HepG2 (cell line): Measurements from ENCODE around the gene VCP. TPM values are rescaled to one million over a fixed set of nuclear protein-coding genes. Genes with fewer than 3 reads are reported as not detected.
A peak's percentile ranks its signal among the peaks of the same experiment; 100 is the strongest.

Experiments used
- CHD2 ChIP-seq: IDR thresholded peaks from 2 replicates; pipeline ENCODE4 v1.6.1; 2011; ENCODE audit warnings: low read depth, low read length, improper control_type of control experiment
- GABPB1 ChIP-seq: IDR thresholded peaks from 2 replicates; pipeline ENCODE4 v1.6.1; 2016; ENCODE audit warnings: mild to moderate bottlenecking, missing genetic modification reagents, moderate library complexity, missing compliant biosample characterization
- GATA4 ChIP-seq: sonication (generic); IDR thresholded peaks from 2 replicates; pipeline ENCODE4 v1.6.1; 2016; ENCODE audit warnings: antibody characterized with exemption, low read depth, borderline replicate concordance
- GPN1 ChIP-seq: sonication (generic); formaldehyde crosslinking; IDR thresholded peaks from 2 replicates; pipeline ENCODE4 v1.5.1; 2020; ENCODE audit warnings: missing genetic modification reagents, borderline replicate concordance
- ISL2 ChIP-seq: sonication (generic); formaldehyde crosslinking; IDR thresholded peaks from 2 replicates; pipeline ENCODE4 v1.5.0; 2020; ENCODE audit warnings: missing genetic modification reagents
- LCORL ChIP-seq, 2 experiments: fragments of 450-650 bp in 1 of 2; sonication (generic) in 1 of 2; formaldehyde crosslinking in 1 of 2; IDR thresholded peaks; 2 replicates each; pipeline versions ENCODE4 v1.5.0 to v1.6.1; 2017 to 2020; ENCODE audit warnings: antibody characterized with exemption in 1 of 2, missing genetic modification reagents in 1 of 2
- PLRG1 ChIP-seq: fragments of 450-650 bp; conservative IDR thresholded peaks from 2 replicates; pipeline ENCODE4 v1.6.1; 2016
- RFX1 ChIP-seq: fragments of 450-650 bp; IDR thresholded peaks from 2 replicates; pipeline ENCODE4 v1.6.1; 2017
- TBL1XR1 ChIP-seq: fragments of 150-350 bp; IDR thresholded peaks from 2 replicates; pipeline ENCODE4 v1.6.1; 2014; ENCODE audit warnings: borderline replicate concordance, low read length; ENCODE audit not compliant: partially characterized antibody
- TBX2 ChIP-seq: sonication (generic); formaldehyde crosslinking; IDR thresholded peaks from 2 replicates; pipeline ENCODE4 v1.5.0; 2020; ENCODE audit warnings: missing genetic modification reagents, mild to moderate bottlenecking, borderline replicate concordance
- TFDP1 ChIP-seq: IDR thresholded peaks from 2 replicates; pipeline ENCODE4 v1.6.1; 2016; ENCODE audit warnings: missing compliant biosample characterization, missing genetic modification reagents, borderline replicate concordance
- ZBTB1 ChIP-seq: sonication (generic); formaldehyde crosslinking; IDR thresholded peaks from 2 replicates; pipeline ENCODE4 v1.4.0; 2020; ENCODE audit warnings: missing genetic modification reagents, borderline replicate concordance
- ZNF205 ChIP-seq: IDR thresholded peaks from 2 replicates; pipeline ENCODE4 v1.6.1; 2018; ENCODE audit warnings: missing biosample characterization, missing genetic modification reagents
- ZNF256 ChIP-seq: sonication (generic); formaldehyde crosslinking; conservative IDR thresholded peaks from 2 replicates; pipeline ENCODE4 v1.4.0; 2020; ENCODE audit warnings: missing genetic modification reagents
- ZNF430 ChIP-seq: sonication (generic); formaldehyde crosslinking; IDR thresholded peaks from 2 replicates; pipeline ENCODE4 v1.9.0; 2021; ENCODE audit warnings: mild to moderate bottlenecking, missing genetic modification reagents
- ZNF782 ChIP-seq: sonication (generic); formaldehyde crosslinking; IDR thresholded peaks from 2 replicates; pipeline ENCODE4 v1.4.0; 2020; ENCODE audit warnings: missing genetic modification reagents, mild to moderate bottlenecking, borderline replicate concordance
- ZNF800 ChIP-seq: sonication (generic); formaldehyde crosslinking; IDR thresholded peaks from 2 replicates; pipeline ENCODE4 v1.4.0; 2020; ENCODE audit warnings: missing genetic modification reagents
- polyA plus RNA-seq, 8 experiments: library from polyadenylated mRNA; depleted of rRNA in 3 of 8; stranded (reverse) in 7 of 8; unstranded in 1 of 8; fragments of >200 nt; fragmentation: Illumina TruSeq in 4 of 8; extraction: Trizol in 4 of 8; gene quantifications; 2 replicates each; pipeline versions ENCODE4 v1.2.1 to v1.2.3, GENCODE V29; 2011 to 2016; ENCODE audit warnings: low read depth in 4 of 8, missing spikeins in 1 of 8, mixed read lengths in 1 of 8; ENCODE audit not compliant: insufficient read depth in 1 of 8
- total RNA-seq, 5 experiments: library from RNA; depleted of rRNA; stranded (reverse); fragments of >200 nt; fragmentation: Illumina TruSeq; extraction: Trizol; gene quantifications; 2 replicates each; pipeline ENCODE4 v1.2.3, GENCODE V29; 2016; ENCODE audit warnings: low read depth in 1 of 5
- TF ChIP-seq, protein P1 (sequence below): IDR thresholded peaks from 2 replicates; pipeline ENCODE4 v1.4.0; 2020; ENCODE audit warnings: mild to moderate bottlenecking, missing genetic modification reagents
- TF ChIP-seq, protein P2 (sequence below): sonication (generic); formaldehyde crosslinking; IDR thresholded peaks from 2 replicates; pipeline ENCODE4 v1.8.0; 2023; ENCODE audit warnings: mild to moderate bottlenecking, missing genetic modification reagents
- TF ChIP-seq, protein P3 (sequence below): sonication (generic); formaldehyde crosslinking; IDR thresholded peaks from 2 replicates; pipeline ENCODE4 v1.5.1; 2020; ENCODE audit warnings: missing genetic modification reagents, mild to moderate bottlenecking, borderline replicate concordance

VCP gene
- total and polyA plus RNA-seq, 2 of the 13 experiments (the other 11 are each of a cell fraction or from before 2014, with no cell fraction given), result 143 to 391 TPM

- TF ChIP-seq ZNF782 (peak; percentile 77; the same call in 1 of the 2 replicates), ZNF205 (CRISPR knock-in tag) (peak; percentile 54; the same call in 1 of the 2 replicates), LCORL (IDR thresholded peaks at IDR 0.05) (no peak), LCORL (CRISPR knock-in tag; IDR thresholded peaks at IDR 0.05) (peak; percentile 62; the same call in 1 of the 2 replicates), ZNF430 (CRISPR knock-in tag) (peak; percentile 30; the same call in 1 of the 2 replicates), CHD2 (no peak), TFDP1 (peak; percentile 96), ISL2 (CRISPR knock-in tag) (no peak; the same call in none of the 2 replicates), TBX2 (CRISPR knock-in tag) (peak; percentile 67), GATA4 (no peak), ZBTB1 (CRISPR knock-in tag) (no peak), GPN1 (no peak), RFX1 (no peak), PLRG1 (no peak), ZNF256 (CRISPR knock-in tag) (0 out of 2 replicates have a peak, but pooled peaks have one; percentile 53), GABPB1 (peak; percentile 92), ZNF800 (no peak), TBL1XR1 (no peak)
- TF ChIP-seq, protein P1, sequence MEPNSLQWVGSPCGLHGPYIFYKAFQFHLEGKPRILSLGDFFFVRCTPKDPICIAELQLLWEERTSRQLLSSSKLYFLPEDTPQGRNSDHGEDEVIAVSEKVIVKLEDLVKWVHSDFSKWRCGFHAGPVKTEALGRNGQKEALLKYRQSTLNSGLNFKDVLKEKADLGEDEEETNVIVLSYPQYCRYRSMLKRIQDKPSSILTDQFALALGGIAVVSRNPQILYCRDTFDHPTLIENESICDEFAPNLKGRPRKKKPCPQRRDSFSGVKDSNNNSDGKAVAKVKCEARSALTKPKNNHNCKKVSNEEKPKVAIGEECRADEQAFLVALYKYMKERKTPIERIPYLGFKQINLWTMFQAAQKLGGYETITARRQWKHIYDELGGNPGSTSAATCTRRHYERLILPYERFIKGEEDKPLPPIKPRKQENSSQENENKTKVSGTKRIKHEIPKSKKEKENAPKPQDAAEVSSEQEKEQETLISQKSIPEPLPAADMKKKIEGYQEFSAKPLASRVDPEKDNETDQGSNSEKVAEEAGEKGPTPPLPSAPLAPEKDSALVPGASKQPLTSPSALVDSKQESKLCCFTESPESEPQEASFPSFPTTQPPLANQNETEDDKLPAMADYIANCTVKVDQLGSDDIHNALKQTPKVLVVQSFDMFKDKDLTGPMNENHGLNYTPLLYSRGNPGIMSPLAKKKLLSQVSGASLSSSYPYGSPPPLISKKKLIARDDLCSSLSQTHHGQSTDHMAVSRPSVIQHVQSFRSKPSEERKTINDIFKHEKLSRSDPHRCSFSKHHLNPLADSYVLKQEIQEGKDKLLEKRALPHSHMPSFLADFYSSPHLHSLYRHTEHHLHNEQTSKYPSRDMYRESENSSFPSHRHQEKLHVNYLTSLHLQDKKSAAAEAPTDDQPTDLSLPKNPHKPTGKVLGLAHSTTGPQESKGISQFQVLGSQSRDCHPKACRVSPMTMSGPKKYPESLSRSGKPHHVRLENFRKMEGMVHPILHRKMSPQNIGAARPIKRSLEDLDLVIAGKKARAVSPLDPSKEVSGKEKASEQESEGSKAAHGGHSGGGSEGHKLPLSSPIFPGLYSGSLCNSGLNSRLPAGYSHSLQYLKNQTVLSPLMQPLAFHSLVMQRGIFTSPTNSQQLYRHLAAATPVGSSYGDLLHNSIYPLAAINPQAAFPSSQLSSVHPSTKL (CRISPR knock-in tag), result no peak
- TF ChIP-seq, protein P2, sequence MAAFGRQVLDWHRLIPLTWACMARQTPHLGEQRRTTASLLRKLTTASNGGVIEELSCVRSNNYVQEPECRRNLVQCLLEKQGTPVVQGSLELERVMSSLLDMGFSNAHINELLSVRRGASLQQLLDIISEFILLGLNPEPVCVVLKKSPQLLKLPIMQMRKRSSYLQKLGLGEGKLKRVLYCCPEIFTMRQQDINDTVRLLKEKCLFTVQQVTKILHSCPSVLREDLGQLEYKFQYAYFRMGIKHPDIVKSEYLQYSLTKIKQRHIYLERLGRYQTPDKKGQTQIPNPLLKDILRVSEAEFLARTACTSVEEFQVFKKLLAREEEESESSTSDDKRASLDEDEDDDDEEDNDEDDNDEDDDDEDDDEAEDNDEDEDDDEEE (CRISPR knock-in tag), result peak; percentile 76; the same call in 1 of the 2 replicates
- TF ChIP-seq, protein P3, sequence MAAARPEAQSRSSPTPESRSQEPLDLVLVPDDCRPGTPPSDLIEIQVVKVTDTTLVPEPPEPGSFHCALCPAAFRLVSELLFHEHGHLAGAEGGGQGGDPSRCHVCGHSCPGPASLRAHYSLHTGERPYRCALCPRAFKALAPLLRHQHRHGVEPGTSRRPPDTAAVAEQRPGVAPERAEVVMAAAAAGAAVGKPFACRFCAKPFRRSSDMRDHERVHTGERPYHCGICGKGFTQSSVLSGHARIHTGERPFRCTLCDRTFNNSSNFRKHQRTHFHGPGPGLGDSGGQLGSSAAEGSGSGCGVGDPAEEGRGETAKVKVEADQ, result no peak
These were observed 7.3 kb upstream of the VCP start, which contains the start of gene FANCG (continued) for GRCh38 chr9:35079426-35080341.
